HAP-1 (cell line): ENCODE results near the gene NUP214.

Experiments used
- DNase-seq, 2 experiments: peaks; one replicate each; pipeline ENCODE4 v3.0.0-alpha.2; 2016 to 2020; ENCODE audit warnings: low spot score in 2 of 2
- H3K27me3 ChIP-seq: fragments of 250-450 bp; sonication (Bioruptor Pico); 2 replicates; pipeline ENCODE4 v1.5.1; 2020; ENCODE audit warnings: low read depth, mild to moderate bottlenecking, moderate library complexity
- H3K36me3 ChIP-seq: fragments of 250-450 bp; sonication (Bioruptor Pico); replicated peaks from 2 replicates; pipeline ENCODE4 v1.5.1; 2020; ENCODE audit warnings: mild to moderate bottlenecking
- H3K4me1 ChIP-seq: fragments of 250-450 bp; sonication (Bioruptor Pico); 2 replicates; pipeline ENCODE4 v1.5.1; 2020; ENCODE audit warnings: mild to moderate bottlenecking
- H3K4me3 ChIP-seq: fragments of 250-450 bp; sonication (Bioruptor Pico); 2 replicates; pipeline ENCODE4 v1.5.1; 2020; ENCODE audit warnings: mild to moderate bottlenecking, moderate library complexity
- H3K9me3 ChIP-seq: fragments of 250-450 bp; sonication (Bioruptor Pico); 2 replicates; pipeline ENCODE4 v1.5.1; 2020; ENCODE audit warnings: mild to moderate bottlenecking, moderate library complexity
- in situ Hi-C: fragments of 300-500 bp; cut with MboI; formaldehyde crosslinking; loops from 3 replicates; pipeline ENCODE4 v1.14.3; 2020; ENCODE audit warnings: low sequenced_read_pairs, inconsistent platforms, mixed read lengths

The NUP214 gene

GRCh38 chr9:131116281-131117120 is 8.9 kb upstream of the NUP214 start:
- Histone ChIP-seq H3K9me3 (no peaks in the 10 kb centered on the region), H3K4me3 (no peak overlapping the region), H3K36me3 (peaks cover 7% of the 10 kb centered on the region), H3K27me3 (no peaks in the 10 kb centered on the region), H3K4me1 (peaks cover 4% of the 10 kb centered on the region)
- DNase-seq = peak; percentile 37 to 60
- in situ Hi-C loops = no loop called here

GRCh38 chr9:131117121-131117761 is 8.1 kb upstream of the NUP214 start:
- H3K27me3 ChIP-seq = no peaks in the 10 kb centered on the region
- in situ Hi-C loops = no loop called here
- no peak overlapping the region for H3K4me3 ChIP-seq
- H3K36me3 ChIP-seq = peaks cover 7% of the 10 kb centered on the region
- peaks cover 4% of the 10 kb centered on the region for H3K4me1 ChIP-seq
- H3K9me3 ChIP-seq = no peaks in the 10 kb centered on the region
- DNase-seq = no peak

GRCh38 chr9:131117762-131118145 is 7.6 kb upstream of the NUP214 start:
- in situ Hi-C loops = no loop called here
- Histone ChIP-seq H3K9me3 (no peaks in the 10 kb centered on the region), H3K4me1 (peaks cover 4% of the 10 kb centered on the region), H3K4me3 (no peak overlapping the region), H3K36me3 (peaks cover 7% of the 10 kb centered on the region), H3K27me3 (no peaks in the 10 kb centered on the region)
- no peak for DNase-seq

GRCh38 chr9:131119600-131119999 is 5.8 kb upstream of the NUP214 start:
- Histone ChIP-seq H3K36me3 (peaks cover 7% of the 10 kb centered on the region), H3K27me3 (no peaks in the 10 kb centered on the region), H3K4me1 (peaks cover 6% of the 10 kb centered on the region), H3K4me3 (no peak overlapping the region), H3K9me3 (no peaks in the 10 kb centered on the region)
- DNase-seq = no peak
- in situ Hi-C loops = no loop called here

- no peaks in the 10 kb centered on the region for H3K27me3 ChIP-seq
- in situ Hi-C loops = no loop called here
- peaks cover 7% of the 10 kb centered on the region for H3K36me3 ChIP-seq
These were observed 4.7 kb upstream of the NUP214 start for GRCh38 chr9:131120620-131121228.

GRCh38 chr9:131121346-131121745 is 4.0 kb upstream of the NUP214 start:
- no peaks in the 10 kb centered on the region for H3K9me3 ChIP-seq
- H3K4me3 ChIP-seq = no peak overlapping the region
- no peak for DNase-seq
- peaks cover 3% of the 10 kb centered on the region for H3K36me3 ChIP-seq
- H3K4me1 ChIP-seq = peaks cover 2% of the 10 kb centered on the region
- in situ Hi-C loops = no loop called here
- no peaks in the 10 kb centered on the region for H3K27me3 ChIP-seq

More at GRCh38 chr9:131120620-131121228, 4.7 kb upstream of the NUP214 start:
- H3K9me3 ChIP-seq = no peaks in the 10 kb centered on the region
- no peak overlapping the region for H3K4me3 ChIP-seq
- H3K4me1 ChIP-seq = peaks cover 6% of the 10 kb centered on the region
- no peak for DNase-seq

- peaks cover 3% of the 10 kb centered on the region for H3K36me3 ChIP-seq
- in situ Hi-C loops = no loop called here
These were observed 3.2 kb upstream of the NUP214 start for GRCh38 chr9:131122158-131122557.

GRCh38 chr9:131125038-131125287 is 423 bp upstream of the NUP214 start:
- in situ Hi-C loops = no loop called here
- Histone ChIP-seq H3K4me1 (peaks cover 2% of the 10 kb centered on the region), H3K27me3 (no peaks in the 10 kb centered on the region), H3K9me3 (no peaks in the 10 kb centered on the region), H3K4me3 (peak overlapping the region; percentile 90), H3K36me3 (peaks cover 24% of the 10 kb centered on the region)
- no peak for DNase-seq

More at GRCh38 chr9:131122158-131122557, 3.2 kb upstream of the NUP214 start:
- Histone ChIP-seq H3K4me3 (no peak overlapping the region), H3K9me3 (no peaks in the 10 kb centered on the region), H3K4me1 (peaks cover 2% of the 10 kb centered on the region), H3K27me3 (no peaks in the 10 kb centered on the region)
- no peak for DNase-seq

- in situ Hi-C loops = no loop called here
- H3K27me3 ChIP-seq = no peaks in the 10 kb centered on the region
- H3K4me3 ChIP-seq = peak overlapping the region; percentile 90
- H3K4me1 ChIP-seq = peaks cover 2% of the 10 kb centered on the region
- H3K9me3 ChIP-seq = no peaks in the 10 kb centered on the region
- DNase-seq = no peak
- H3K36me3 ChIP-seq = peaks cover 34% of the 10 kb centered on the region
These were observed 657 bp downstream of the NUP214 start for GRCh38 chr9:131126059-131126426.

- Histone ChIP-seq H3K4me1 (peaks cover 2% of the 10 kb centered on the region), H3K9me3 (no peaks in the 10 kb centered on the region), H3K27me3 (no peaks in the 10 kb centered on the region), H3K4me3 (no peak overlapping the region), H3K36me3 (peaks cover 59% of the 10 kb centered on the region)
- DNase-seq = no peak
- in situ Hi-C loops = no loop called here
These were observed 3.8 kb downstream of the NUP214 start for GRCh38 chr9:131129183-131129582.

- Histone ChIP-seq H3K4me1 (no peaks in the 10 kb centered on the region), H3K4me3 (no peak overlapping the region), H3K36me3 (peaks cover 81% of the 10 kb centered on the region), H3K9me3 (no peaks in the 10 kb centered on the region), H3K27me3 (no peaks in the 10 kb centered on the region)
- no peak for DNase-seq
- in situ Hi-C loops = no loop called here
These were observed 13.3 kb downstream of the NUP214 start for GRCh38 chr9:131138676-131139075.

- Histone ChIP-seq H3K4me1 (no peaks in the 10 kb centered on the region), H3K27me3 (no peaks in the 10 kb centered on the region), H3K4me3 (no peak overlapping the region), H3K36me3 (peaks cover 81% of the 10 kb centered on the region), H3K9me3 (no peaks in the 10 kb centered on the region)
- in situ Hi-C loops = no loop called here
- DNase-seq = no peak
These were observed 14.7 kb downstream of the NUP214 start for GRCh38 chr9:131140112-131140511.

- Histone ChIP-seq H3K27me3 (no peaks in the 10 kb centered on the region), H3K4me3 (no peak overlapping the region), H3K4me1 (no peaks in the 10 kb centered on the region), H3K9me3 (no peaks in the 10 kb centered on the region), H3K36me3 (peaks cover 81% of the 10 kb centered on the region)
- no peak for DNase-seq
- in situ Hi-C loops = no loop called here
These were observed 15.2 kb downstream of the NUP214 start for GRCh38 chr9:131140550-131140949.

GRCh38 chr9:131142160-131142559 is 16.8 kb downstream of the NUP214 start:
- Histone ChIP-seq H3K4me1 (no peaks in the 10 kb centered on the region), H3K27me3 (no peaks in the 10 kb centered on the region), H3K9me3 (no peaks in the 10 kb centered on the region), H3K4me3 (no peak overlapping the region), H3K36me3 (peaks cover 77% of the 10 kb centered on the region)
- no peak for DNase-seq
- in situ Hi-C loops = no loop called here
